Activated T-helper 9 cell treated with anti-CD3 and anti-CD28 coated beads, Interleukin-2, amount 50 U/mL, for 16 hours (primary cell): ENCODE data around the gene PSTPIP1.

Experiments
- DNase-seq: peaks from one replicate; pipeline ENCODE4 v3.0.0-alpha.2; 2020; ENCODE audit warnings: low read depth

Gene PSTPIP1

DNA sequence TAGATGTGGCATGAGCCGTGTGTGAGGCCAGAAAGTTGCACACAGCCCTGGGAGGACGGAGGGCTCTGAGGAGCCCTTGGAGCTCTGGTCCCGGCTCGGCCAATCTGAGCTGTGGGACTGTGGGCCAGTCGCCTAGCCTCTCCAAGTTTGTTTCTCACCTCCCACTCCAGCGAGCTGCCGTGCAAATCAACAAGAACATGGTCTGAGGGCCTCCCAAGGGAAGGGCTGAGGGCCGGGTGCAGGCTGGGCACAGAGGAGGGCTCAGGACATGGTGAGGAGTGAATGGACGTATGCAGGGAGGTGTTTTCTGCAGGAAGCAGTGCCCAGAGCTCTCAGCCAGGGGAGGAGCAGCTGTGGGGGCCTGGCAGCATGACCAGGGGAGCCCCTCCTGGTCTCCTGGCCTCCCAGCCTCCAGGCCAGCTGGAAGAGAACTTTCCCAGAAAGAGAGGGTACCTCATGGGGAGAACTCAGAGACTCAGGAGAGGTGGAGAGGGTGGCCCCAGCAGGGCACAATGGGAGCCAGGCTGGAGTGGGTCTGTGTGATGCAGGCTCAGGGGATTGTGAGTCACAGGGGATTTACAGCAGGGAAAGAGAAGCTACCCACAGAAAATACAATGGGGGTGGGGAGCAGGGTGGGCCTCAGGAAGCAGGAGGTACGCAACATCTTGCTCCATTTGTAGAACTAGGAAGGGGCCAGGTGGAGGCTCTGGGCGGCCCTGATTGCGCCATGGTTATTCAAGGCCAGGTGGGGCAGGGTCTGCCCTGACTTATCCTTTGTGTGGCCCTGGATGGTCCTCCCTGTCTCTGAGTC is 24.8 kb downstream of the PSTPIP1 start:
- DNase-seq = peak; percentile 40

DNA sequence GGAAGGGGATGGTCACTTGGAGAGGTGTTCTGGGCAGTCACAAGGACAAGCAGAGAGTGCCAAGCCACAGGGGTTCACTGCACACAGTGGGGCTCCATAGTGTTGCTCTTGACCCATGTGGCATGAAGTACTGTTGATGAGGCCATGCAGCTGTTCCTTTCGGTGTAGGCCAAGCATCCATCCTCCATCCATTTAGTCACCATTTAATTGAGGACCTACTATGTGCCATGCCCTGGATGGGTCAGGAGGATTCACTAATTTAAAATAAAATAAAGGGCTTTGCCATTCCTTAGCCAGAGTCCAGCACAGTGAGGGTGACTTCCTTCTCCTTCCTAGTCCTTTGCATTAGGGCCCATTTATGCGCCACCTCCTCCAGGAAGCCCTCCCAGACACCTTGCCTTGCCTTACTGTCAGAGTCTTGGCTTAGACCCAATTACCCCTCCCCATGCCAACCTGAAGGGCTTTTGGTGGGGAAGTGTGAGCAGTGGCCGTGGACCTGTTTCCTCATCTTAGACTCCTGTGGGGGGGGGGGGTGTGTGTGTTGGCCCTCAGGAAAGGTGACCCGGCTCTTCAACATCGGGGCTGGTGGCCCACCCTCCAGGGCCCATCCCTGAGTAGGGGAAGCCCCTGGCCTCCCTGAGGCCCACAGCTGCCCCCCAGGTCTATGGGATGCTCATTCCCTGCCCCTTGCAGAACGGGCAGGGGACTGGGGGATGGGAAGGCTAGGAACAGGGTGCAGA is 25.6 kb downstream of the PSTPIP1 start:
- no peak for DNase-seq

DNA sequence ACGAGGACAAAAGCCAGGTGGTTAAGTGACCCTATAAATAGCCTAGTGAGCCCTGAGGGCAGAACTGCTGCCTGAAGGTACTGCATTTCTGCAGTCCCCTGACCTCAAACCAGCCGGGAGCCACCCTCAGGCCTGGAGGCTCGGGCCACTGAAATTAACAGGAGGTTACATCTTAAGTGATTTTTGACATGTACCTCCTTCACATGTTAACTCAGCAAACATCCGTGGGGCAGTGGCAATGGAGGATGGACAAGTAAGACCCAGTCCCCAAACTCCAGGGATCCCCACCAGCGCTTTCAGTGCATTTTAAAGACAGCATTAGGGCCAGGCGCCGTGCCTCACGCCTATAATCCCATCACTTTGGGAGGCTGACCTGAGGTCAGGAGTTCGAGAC is 26.2 kb downstream of the PSTPIP1 start:
- no peak for DNase-seq

DNA sequence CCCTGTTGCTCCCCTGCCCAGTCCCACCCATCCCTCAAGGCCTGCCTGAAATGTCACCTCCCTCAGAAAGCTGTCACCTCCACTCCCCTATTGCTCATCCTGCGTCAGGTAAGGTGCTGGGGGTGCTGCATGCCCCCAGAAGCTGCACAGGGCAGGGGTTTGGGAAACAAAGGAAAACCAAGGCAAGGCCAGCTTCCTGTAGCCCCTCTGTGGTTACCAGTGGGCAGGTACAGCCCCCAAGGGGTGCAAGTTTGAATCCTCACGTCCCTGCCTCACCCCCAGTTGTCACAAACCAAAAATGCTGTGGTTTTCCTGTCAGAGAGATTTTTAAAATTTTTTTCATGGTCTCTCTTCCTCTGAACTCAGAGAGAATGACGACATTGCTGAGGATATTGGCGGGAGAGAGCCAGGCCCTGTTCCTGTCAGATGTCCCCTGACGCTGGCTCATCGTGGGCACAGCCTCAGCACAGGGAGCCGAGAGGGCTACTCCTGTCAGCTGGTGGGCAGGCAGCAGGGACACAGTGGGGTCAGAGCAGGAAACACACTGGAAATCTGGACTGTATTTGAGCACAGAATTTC is 27.0 kb downstream of the PSTPIP1 start:
- no peak for DNase-seq

DNA sequence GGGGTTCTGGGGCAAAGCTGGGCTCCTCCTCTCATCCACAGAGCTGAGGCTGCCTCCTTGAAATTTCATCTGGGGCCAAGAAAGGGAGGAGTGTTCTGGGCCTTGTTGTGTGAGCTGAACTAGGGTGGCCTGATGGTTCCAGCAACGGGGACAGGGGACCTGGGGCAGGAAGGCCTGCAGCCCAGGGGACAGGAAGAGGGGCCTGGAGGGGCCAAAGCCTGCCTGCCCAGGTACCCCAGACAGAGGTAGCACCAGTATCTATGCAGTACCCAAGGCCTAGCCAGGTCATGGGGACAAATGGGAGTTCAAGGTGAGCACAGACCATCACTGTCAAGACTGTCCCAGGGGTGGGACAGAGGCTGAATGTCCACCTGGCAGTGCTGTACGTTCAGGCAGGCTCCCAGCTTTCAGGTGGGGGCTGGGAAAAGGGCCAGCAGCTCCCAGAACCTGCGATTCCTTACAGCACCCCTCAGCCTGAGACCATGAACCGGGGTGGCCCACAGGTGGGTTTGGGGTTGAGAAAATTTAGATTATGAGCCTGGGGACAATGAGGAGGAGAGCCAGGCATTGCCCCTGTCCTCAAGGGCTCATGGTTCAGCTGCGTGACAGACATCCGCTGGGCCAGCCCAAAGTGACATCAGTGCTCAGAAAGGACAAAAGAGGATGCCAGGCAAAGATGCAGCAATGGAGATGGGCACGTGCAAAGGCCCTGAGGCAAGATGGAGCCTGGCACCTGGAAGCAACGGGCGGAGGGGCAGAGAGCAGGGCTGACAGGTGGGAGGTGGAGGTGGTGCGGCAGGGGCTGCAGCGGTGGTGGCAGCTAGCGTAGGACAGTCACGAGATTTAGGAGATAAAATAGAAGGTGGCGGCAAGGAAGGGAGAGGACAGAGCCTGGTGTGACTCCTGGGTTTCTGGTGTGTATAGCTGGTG is 28.0 kb downstream of the PSTPIP1 start:
- no peak for DNase-seq

DNA sequence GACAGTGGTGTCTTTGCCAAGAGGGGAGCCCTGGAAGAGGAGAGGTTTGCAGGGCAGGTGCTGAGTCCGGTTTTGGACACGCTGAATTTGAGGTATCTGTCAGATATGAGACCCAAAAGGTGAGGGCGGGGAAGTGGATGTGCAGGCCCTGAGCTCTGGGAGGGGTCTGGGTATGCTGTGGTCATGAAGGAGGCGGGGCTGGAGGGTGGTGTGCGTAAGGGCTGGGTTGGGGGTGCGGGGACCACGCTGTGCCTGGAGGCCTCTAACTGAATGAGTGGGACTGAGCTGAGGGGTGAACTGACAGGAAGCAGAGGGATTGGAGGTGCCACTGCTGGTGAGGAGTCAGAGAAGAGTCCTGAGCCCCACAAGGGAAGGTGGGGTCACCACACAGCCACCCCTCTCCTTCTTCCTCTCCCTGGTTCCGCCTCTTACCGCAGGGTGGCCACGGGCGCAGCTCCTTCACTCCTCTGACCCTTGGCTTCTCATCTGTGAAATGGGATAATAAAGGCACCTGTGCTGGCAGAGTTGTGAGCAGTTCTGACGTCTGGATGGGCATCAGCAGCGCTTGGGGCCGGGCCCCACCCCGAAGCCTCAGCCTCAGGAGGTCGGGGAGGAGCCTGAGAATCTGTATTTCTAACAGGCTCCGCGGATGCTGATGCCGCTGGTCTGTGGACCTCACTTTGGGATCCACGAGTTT is 28.8 kb downstream of the PSTPIP1 start:
- DNase-seq = no peak

DNA sequence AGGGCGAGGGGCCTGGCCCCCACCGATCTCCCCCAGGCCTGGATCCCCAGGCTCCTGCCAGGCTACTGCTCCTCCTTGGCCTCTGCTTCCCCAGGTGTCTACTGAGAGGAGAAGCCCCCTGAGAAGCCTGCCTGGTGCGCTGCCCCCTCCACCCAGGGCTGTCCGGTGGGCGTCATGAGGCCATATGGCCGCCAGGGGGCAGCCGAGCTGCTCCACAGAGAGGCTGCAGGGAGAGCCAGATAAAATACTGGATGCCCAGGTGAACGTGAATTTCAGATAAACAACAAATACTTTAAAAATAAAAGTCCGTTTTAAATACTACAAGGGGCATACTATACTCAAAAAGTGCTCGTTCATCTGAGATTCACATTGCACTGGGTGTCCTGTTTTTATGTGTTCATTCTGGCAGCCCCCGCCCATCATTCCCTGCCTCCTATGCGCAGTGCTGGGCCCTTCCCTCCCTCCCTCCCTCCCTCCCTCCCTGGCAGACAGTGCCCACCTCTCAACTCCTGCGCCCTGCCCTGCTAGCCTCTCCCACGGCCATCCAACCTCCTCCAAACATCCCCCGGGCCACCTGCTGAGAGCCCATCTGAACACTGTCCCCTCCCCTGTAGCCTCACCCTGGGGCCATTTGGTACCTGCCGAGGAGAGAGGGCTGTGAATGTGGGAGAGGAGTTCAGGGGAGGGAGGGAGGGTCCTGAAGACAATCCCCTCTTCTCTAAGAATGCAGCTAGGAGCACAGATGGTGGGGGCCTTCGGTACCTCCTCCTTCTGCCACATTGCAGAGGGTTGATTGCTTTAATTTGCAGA is 29.6 kb downstream of the PSTPIP1 start:
- peak; percentile 50 for DNase-seq

DNA sequence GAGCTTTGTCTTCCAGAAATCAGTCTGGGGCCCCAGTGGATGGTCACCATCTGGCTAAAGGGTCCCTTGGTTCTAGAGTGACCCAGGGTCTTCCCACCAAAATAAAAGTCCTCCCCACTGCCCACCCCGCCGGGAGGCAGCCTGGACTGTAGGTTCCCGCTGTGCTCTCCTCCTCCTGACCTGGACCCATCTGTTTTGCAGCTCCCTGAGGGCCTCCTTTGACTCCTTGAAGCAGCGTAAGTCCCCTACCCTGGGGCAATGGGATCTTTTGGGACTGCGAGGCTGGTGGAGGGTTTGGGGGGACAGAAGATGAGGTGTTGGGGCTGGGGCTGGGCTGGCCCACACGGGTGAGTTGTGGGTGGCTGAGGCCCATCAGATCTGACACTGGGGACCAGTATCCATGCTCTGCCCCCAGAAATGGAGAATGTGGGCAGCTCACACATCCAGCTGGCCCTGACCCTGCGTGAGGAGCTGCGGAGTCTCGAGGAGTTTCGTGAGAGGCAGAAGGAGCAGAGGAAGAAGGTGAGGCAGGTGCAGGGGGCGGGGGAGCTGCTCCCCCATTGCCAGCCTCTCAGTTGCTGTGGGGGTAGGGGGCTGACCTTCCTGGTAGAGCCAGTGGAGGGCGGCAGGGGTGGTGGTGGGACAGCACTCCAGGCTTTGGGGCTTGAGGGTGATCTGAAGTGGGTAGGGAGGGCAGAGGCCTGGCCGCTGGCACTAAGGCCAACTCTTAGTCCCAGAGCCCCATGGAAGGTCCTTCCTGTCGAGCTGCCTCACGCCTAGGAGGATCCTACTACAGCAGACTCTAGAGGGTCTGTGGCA is 30.4 kb downstream of the PSTPIP1 start:
- no peak for DNase-seq

DNA sequence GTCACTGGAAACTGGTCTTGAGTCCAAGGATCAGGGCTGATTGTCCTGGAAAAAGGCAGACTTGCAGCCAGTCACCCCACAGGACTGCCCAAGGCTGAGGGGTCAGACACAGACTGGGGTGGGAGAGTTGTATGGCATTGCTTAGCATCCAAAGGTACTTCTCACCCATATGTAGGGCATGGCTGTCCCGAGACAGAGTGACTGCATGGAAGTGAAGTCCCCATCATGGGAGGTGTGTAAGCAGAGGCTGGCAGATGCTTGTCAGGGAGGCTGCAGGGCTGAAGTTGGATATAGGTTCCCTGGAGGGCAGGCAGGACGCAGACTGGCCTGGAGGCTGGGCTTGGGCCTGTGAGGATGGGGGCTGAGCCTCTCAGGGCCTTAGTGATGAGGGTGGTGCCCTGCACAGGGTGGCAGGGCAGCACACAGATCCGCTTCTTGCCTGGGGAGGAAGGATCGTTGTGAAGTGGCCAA is 31.1 kb downstream of the PSTPIP1 start:
- DNase-seq = no peak

DNA sequence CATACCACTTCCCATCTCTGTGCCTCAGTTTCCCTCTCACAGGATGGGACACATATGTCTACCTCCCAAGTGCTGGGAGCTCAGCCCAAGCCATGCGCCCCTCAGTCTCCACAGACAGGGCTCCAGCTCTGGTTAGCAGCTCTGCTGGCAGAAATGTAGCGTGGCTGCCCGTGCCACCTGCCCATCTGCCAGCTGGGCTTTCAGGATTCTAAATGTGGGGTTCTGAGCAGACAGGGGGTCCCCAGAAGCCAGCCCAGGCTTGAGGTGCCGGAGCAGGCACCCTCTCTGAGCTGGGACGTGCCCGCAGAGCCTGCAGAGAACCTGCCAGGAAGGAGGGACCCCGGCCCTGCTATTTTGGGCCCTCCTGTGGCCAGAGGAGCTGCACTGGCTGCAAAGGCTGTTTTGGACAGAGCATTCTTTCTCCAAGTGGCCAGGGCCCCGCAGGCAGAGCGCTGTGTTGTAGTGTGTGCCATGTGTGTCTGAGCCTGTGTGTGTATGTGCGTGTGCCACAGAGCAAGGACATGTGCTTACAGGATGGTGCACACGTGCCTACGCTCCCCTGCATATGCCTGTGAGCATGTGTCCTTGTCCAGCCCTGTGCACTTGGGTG is 31.7 kb downstream of the PSTPIP1 start:
- no peak for DNase-seq

DNA sequence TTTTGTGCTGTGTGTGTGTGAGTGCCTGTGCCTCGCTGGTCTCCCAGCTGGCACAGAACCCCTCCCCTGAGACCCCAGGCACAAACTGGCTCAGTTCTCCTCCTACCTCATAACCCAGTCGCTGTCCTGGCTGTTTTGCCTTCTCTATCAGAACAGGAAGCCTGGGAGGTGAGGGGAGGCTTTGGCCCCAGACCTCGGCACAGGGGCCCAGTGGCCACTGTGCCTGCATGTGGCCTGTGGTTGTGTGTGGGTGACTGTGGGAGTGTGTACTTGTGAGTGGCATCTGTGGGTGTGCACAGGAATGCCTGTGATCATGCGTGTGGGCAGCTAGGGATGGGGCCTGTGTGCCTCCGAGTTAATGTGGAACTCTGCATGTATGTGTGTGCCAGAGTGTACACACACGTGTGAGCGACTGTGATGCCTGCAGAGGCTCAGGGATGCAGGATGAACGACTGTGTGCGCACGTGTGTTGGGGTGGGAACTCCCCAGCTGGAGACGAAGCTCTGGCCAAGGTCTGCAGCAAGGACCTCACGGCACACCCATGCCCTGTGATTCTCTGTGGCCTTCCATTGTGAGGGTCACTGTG is 32.3 kb downstream of the PSTPIP1 start:
- no peak for DNase-seq

DNA sequence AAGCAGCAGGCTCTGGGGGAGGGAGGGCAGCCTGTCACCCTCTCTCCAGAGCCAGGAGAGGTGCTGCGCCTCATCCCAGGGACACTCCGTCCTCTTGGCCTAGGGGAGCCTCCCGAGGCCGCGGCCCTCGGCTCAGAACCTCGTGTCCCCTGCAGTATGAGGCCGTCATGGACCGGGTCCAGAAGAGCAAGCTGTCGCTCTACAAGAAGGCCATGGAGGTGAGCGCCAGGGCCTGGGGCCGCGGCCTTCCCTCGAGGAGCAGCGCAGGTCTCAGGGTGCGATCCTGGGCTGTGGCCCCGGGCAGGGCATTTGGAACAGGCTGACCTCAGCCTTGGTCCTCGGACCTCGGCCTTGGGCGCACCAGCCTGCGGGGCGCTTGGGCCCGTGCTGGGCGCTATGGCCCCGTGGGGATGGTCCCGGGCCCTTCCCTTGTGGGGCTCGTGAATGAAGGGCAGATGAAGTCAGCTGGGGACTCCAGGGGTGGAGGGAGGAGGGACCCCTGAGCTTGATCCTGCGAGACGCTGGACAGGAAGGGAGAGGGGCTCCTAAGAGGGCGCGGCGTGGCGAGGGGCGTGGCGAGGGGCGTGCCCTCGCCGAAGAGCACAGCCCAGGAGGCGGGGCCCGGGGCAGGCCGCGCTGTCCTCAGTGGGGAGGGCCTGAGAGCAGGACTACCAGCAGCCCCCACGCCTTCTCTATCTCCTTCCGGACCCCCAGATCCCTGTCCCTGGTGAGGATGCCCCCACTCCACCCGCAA is 32.9 kb downstream of the PSTPIP1 start:
- DNase-seq = no peak

DNA sequence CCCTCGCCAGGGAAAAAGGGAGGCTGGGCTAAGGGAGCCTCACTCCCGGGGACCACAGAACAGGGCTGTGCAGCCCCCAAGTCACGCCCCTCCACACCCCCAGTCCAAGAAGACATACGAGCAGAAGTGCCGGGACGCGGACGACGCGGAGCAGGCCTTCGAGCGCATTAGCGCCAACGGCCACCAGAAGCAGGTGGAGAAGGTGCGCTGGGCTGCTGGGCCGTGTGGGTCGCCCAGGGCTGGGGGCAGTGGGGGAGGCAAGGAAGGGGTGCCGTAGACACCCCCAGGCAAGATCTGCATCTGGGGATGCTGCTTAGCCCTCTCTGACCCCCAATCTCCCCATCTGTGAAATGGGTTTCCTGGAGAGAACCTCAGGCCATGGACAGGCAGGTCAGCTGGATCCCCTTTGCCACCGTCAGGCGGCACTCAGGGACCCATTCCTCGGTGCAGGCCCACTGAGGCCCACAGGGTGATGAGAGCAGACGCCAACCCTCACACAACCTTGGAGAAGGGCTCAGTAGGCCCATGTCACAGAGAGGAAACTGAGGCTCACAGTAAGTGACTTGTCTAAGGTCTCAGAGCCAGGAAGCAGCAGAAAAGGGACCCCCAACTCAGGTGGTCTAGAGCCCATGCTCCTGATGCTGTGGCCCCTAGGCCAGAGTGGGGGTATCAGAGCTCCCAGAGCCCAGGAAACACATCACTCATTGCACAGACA is 33.7 kb downstream of the PSTPIP1 start:
- DNase-seq = no peak

DNA sequence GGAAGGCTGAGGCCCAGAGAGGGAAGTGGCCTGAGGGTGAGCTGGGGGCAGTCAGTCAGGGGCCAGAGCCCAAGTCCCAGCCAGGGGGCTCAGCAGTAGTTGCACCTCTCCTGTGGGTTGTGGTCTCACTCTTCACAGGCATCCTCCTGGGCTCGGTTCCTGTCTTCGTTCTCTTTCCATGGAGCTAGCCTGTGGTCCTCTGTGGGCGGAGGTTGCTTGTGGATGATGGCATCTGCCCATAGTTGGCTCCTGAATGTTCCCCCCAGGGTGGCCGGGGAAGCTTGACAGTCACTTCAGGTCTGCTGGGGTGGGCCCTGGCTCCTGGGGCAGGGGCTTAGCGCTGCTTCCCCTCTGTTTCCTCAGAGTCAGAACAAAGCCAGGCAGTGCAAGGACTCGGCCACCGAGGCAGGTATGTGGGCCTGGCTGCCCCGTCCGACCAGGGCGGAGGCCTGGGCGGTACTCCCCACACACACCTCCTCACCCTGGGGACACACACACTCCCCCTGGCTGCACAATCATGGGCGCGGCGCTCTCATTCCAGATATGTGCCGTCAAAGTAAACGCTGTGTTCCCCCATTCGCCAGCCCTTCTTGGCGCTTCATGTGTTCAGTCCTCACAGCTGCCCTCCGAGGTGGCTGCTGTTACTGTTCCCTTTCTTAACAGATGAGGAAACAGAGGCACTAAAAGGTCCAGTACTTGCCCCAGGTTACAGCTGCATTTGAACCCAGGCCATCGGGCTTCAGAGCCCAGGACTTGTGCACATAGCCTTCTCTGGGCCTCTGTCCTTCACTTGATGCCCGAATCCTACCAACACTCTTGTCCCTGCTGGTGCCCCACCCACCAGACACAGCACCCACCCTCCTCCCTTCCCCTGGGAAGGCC is 34.5 kb downstream of the PSTPIP1 start:
- DNase-seq = no peak

DNA sequence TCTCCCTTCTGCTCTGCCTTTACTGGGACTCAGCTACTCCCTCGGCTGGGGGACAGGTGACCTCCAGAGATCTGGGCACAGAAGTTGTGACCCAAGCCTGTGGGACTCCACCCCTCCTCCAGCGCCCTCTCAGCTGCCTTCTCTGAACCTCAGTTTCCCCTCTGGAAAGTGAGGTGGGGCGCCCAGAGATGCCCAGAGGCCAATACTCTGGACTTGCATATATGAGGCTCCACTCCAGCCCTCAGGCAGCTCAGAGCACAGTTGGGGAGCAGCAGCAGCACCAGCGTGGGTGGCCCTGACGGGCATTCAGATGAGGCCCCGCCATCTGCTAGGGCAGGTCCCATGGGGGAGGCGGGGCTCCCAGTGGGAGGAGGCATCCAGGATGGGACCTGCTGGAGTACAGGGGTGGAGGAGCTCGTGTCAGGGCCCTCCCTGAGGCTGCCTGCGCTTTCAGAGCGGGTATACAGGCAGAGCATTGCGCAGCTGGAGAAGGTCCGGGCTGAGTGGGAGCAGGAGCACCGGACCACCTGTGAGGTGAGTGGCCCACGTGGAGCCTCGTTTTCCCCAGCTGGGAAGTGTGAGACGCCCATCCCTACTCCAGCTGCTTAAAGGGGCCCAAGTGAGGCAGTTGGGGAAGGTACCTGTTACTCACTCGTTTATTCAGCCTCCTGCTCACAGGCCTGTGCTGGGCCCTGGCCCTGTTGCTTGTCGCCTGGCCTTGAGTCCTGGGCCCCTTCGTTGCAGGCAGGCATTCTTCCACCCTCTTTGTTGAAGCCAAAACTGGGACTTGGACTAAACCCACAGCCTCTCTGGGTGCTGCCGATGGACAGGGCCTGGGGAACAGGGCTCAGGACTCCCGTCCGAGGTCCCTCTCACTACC is 35.4 kb downstream of the PSTPIP1 start:
- DNase-seq = no peak
